ENCODE data around the gene LRFN2.

GRCh38 chr6:40538556-40538955 is 48.6 kb downstream of the LRFN2 start:
- no peak for TF ChIP-seq EZH2 (IDR thresholded peaks at IDR 0.05; ENCODE audit: borderline replicate concordance)
- no peak for TF ChIP-seq CTCF (IDR thresholded peaks at IDR 0.05; ENCODE audit: poor library complexity)

Data from hepatocyte (in vitro differentiated cells).